Effector CD8-positive, alpha-beta T cell (primary cell): ENCODE measurements around the gene CAV1.

ENCODE experiments used
- DNase-seq: peaks from one replicate; lab custom pipeline; 2025; lab: John Stamatoyannopoulos, UW

Gene CAV1

GRCh38 chr7:116503835-116504234 lies 21.0 kb upstream of the CAV1 start:
- no peak for DNase-seq

GRCh38 chr7:116505278-116505677 lies 19.6 kb upstream of the CAV1 start:
- DNase-seq: no peak

GRCh38 chr7:116505823-116506222 lies 19.0 kb upstream of the CAV1 start:
- no peak for DNase-seq

GRCh38 chr7:116509982-116510579 lies 14.8 kb upstream of the CAV1 start:
- DNase-seq: no peak

GRCh38 chr7:116510795-116511194 lies 14.0 kb upstream of the CAV1 start:
- DNase-seq: no peak

GRCh38 chr7:116511552-116512519 lies 13.0 kb upstream of the CAV1 start:
- no peak for DNase-seq

- no peak for DNase-seq
Measured at GRCh38 chr7:116512520-116513188, 12.2 kb upstream of the CAV1 start.

GRCh38 chr7:116515584-116515983 lies 9.3 kb upstream of the CAV1 start:
- no peak for DNase-seq

- no peak for DNase-seq
Measured at GRCh38 chr7:116516324-116516723, 8.5 kb upstream of the CAV1 start.

GRCh38 chr7:116517626-116518025 lies 7.2 kb upstream of the CAV1 start:
- DNase-seq: no peak

GRCh38 chr7:116518961-116519360 lies 5.9 kb upstream of the CAV1 start:
- no peak for DNase-seq

GRCh38 chr7:116521046-116521664 lies 3.7 kb upstream of the CAV1 start:
- no peak for DNase-seq

- no peak for DNase-seq
Measured at GRCh38 chr7:116522247-116522646, 2.6 kb upstream of the CAV1 start.

- DNase-seq: no peak
Measured at GRCh38 chr7:116524221-116524608, 621 bp upstream of the CAV1 start.

GRCh38 chr7:116525298-116525912 lies 569 bp downstream of the CAV1 start:
- DNase-seq: no peak

- DNase-seq: peak; percentile 25
Measured at GRCh38 chr7:116525913-116526861, 1.4 kb downstream of the CAV1 start.

- DNase-seq: no peak
Measured at GRCh38 chr7:116526897-116527296, 2.1 kb downstream of the CAV1 start.

- no peak for DNase-seq
Measured at GRCh38 chr7:116527521-116527920, 2.7 kb downstream of the CAV1 start.

GRCh38 chr7:116528008-116528789 lies 3.4 kb downstream of the CAV1 start:
- no peak for DNase-seq

GRCh38 chr7:116529250-116529649 lies 4.4 kb downstream of the CAV1 start:
- DNase-seq: no peak
